ENCODE data around the gene ZC3H12D.

ZC3H12D gene

DNA sequence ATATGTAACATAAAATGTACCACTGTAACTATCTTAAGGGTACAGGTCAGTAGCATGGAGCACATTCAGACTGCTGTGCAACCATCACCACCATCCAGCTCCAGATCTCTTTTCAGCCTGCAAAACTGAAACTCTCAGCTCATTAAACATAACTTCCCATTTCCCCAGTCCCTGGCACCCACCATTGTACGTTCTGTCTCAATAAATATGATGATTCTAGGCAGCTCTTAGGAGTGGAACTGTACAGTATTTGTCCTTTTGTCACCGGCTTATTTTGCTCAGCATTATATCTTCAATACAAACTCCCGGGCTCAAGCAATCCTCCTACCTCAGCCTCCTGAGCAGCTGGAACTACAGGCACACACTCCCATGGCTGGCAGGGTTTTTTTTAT lies 1.5 kb downstream of the ZC3H12D start:
- no peak overlapping the region for H3K4me3 ChIP-seq (replicated peaks; ENCODE audit: low read depth, low read length)
- DNase-seq (ENCODE audit: extremely low read depth, low read depth): no peak
- TF ChIP-seq, protein P1, sequence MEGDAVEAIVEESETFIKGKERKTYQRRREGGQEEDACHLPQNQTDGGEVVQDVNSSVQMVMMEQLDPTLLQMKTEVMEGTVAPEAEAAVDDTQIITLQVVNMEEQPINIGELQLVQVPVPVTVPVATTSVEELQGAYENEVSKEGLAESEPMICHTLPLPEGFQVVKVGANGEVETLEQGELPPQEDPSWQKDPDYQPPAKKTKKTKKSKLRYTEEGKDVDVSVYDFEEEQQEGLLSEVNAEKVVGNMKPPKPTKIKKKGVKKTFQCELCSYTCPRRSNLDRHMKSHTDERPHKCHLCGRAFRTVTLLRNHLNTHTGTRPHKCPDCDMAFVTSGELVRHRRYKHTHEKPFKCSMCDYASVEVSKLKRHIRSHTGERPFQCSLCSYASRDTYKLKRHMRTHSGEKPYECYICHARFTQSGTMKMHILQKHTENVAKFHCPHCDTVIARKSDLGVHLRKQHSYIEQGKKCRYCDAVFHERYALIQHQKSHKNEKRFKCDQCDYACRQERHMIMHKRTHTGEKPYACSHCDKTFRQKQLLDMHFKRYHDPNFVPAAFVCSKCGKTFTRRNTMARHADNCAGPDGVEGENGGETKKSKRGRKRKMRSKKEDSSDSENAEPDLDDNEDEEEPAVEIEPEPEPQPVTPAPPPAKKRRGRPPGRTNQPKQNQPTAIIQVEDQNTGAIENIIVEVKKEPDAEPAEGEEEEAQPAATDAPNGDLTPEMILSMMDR (IDR thresholded peaks at IDR 0.05; ENCODE audit: low read depth, low read length, missing control alignments): no peak

DNA sequence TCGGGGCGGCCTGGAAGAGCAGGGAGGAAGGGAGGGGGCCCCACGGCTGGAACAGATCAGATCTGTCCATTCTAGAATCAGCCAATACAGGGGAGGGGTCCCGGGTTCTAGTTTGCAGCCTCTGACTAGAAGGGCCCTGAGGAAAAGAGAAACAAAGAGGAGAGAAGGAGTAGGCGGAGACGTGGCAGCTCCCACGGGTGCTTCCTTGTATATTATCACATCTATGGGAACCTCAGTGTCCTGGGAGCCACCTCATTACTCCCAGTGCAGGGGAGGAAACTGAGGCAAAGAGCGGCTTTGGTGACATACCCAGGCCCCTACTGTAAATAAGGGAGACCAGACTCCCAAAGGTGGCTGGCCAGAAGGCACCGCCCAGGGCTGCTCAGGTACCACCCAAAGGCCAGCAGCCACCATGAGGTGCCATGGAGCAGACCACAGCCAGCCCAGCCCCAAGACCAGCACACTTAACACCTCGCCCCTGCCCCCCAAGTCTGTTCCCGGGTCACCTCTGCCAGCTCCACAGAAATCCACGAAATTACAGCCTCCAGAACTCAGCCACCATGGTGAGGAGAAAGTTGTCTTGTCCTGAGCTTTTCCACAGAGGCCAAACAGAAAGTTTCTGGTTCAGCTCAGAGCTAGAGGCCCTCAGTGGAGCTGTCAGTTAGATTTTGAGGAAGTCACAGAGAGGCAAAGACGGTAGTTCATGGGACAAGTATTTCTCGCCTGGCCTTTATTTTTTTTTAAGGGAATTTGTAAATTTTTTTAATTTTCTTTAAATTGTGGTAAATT lies 2.1 kb downstream of the ZC3H12D start:
- H3K4me3 ChIP-seq (replicated peaks; ENCODE audit: low read depth, low read length): no peak overlapping the region
- no peak for DNase-seq (ENCODE audit: extremely low read depth, low read depth)
- TF ChIP-seq, protein P1 (IDR thresholded peaks at IDR 0.05; ENCODE audit: low read depth, low read length, missing control alignments): no peak

DNA sequence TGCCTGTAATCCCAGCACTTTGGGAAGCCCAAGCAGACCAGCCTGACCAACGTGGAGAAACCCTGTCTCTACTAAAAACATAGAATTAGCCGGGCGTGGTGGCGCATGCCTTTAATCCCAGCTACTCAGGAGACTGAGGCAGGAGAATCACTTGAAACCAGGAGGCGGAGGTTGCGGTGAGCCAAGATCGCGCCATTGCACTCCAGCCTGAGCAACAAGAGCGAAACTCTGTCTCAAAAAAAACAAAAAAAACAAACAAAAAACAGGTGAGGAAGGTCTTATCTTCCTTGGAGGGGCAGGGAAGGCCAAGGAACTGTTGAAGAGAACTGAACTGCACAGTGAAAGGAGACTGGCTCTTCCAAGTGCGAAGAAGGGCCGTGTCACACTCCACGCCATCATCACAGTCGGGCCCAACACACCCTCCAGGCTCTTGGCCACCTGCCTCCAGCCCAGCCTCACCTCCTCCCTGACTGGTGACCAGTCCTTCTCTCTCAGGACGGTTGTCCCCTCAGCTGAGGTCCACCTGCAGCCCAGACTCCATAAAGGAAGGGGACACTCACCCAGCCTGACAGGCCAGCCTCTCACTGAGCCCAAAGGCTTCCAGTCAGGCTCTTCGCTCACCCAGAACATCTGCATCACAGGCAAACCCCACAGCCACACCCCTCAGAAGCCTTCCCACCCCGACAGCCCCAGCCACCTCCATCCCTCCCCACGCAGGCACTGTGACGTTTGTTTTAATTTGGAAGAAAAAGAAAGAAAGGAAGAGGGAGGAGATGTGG lies 4.1 kb downstream of the ZC3H12D start:
- no peak for DNase-seq (ENCODE audit: extremely low read depth, low read depth)
- TF ChIP-seq, protein P1 (IDR thresholded peaks at IDR 0.05; ENCODE audit: low read depth, low read length, missing control alignments): no peak
- H3K4me3 ChIP-seq (replicated peaks; ENCODE audit: low read depth, low read length): no peak overlapping the region

- TF ChIP-seq, protein P1 (IDR thresholded peaks at IDR 0.05; ENCODE audit: low read depth, low read length, missing control alignments): no peak
- no peak for DNase-seq (ENCODE audit: extremely low read depth, low read depth)
- no peak overlapping the region for H3K4me3 ChIP-seq (replicated peaks; ENCODE audit: low read depth, low read length)
Measured at GRCh38 chr6:149478631-149479314, 6.0 kb downstream of the ZC3H12D start.

DNA sequence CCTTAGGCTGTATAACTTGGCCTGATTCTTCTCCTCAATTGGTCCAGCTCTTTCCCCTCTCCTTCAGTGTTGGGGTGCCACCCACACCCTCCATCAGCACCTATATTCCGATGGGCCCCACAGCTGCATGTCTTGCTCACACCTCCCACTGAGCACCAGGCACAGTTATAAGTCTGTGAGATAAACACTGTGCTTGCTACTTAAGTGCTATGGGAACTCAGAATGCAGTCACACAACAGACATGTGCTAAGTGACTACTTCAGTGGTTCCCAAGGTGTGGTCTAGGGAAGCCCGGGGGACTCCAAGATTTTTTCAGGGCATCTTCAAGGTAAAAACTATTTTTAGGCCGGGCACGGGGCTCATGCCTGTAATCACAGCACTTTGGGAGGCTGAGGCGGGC lies 7.3 kb downstream of the ZC3H12D start:
- DNase-seq (ENCODE audit: extremely low read depth, low read depth): no peak
- TF ChIP-seq, protein P1 (IDR thresholded peaks at IDR 0.05; ENCODE audit: low read depth, low read length, missing control alignments): no peak
- H3K4me3 ChIP-seq (replicated peaks; ENCODE audit: low read depth, low read length): no peak overlapping the region

GRCh38 chr6:149476789-149477455 lies 7.9 kb downstream of the ZC3H12D start:
- no peak for DNase-seq (ENCODE audit: extremely low read depth, low read depth)
- H3K4me3 ChIP-seq (replicated peaks; ENCODE audit: low read depth, low read length): no peak overlapping the region
- TF ChIP-seq, protein P1 (IDR thresholded peaks at IDR 0.05; ENCODE audit: low read depth, low read length, missing control alignments): no peak
